Loucy (cell line): ENCODE data around the gene TBC1D26.

Experiments used
- EZH2phosphoT487 ChIP-seq: fragments of 200-600 bp; IDR thresholded peaks from 2 replicates; pipeline ENCODE4 v1.6.1; 2018; ENCODE audit warnings: antibody characterized with exemption, mild to moderate bottlenecking, moderate library complexity, borderline replicate concordance
- TF ChIP-seq, protein P1 (sequence below): fragments of 200-600 bp; sonication (generic); conservative IDR thresholded peaks from 2 replicates; pipeline ENCODE4 v1.5.1; 2014; ENCODE audit warnings: mild to moderate bottlenecking, antibody characterized with exemption, low read length

DNA sequence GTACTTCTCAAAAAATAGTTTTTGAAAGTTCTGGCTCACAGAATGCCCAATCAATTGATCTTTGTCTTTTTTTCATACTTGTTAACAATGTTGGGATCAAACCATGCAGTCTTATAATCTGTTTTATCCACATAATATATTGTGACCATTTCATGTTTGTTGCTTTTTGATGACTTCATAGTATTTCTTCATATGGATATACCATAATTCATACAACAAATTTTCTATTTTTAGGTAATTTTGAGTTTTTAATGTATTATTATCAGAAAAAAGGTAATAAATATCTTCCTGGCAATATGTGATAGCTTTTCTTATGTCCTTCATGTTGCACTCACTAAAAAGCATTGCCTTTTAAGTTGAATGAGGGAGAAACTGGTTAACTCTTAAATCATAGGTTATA, 44.8 kb downstream of the TBC1D26 start:
- no peak for TF ChIP-seq EZH2phosphoT487
- TF ChIP-seq, protein P1, sequence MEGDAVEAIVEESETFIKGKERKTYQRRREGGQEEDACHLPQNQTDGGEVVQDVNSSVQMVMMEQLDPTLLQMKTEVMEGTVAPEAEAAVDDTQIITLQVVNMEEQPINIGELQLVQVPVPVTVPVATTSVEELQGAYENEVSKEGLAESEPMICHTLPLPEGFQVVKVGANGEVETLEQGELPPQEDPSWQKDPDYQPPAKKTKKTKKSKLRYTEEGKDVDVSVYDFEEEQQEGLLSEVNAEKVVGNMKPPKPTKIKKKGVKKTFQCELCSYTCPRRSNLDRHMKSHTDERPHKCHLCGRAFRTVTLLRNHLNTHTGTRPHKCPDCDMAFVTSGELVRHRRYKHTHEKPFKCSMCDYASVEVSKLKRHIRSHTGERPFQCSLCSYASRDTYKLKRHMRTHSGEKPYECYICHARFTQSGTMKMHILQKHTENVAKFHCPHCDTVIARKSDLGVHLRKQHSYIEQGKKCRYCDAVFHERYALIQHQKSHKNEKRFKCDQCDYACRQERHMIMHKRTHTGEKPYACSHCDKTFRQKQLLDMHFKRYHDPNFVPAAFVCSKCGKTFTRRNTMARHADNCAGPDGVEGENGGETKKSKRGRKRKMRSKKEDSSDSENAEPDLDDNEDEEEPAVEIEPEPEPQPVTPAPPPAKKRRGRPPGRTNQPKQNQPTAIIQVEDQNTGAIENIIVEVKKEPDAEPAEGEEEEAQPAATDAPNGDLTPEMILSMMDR = no peak
